GM19351 (cell line): Measurements from ENCODE around the gene TNFRSF13B.
"Not testable (repeated sequence)": the region's sequence is repeated elsewhere in the genome, so short reads cannot be mapped to it uniquely, and the experiment has no call there.

ENCODE experiments used
- ATAC-seq: cut with Tn5 transposase; IDR thresholded peaks from one replicate; pipeline ENCODE4 v1.9.1; 2021; ENCODE audit warnings: mild to moderate bottlenecking, moderate library complexity; ENCODE audit not compliant: unreplicated experiment

The TNFRSF13B gene

GRCh38 chr17:16927641-16928321 lies 44.1 kb downstream of the TNFRSF13B start:
- ATAC-seq: no peak

- ATAC-seq: no peak
These were observed 45.1 kb downstream of the TNFRSF13B start for GRCh38 chr17:16926571-16927451.

GRCh38 chr17:16926061-16926511 lies 45.8 kb downstream of the TNFRSF13B start:
- ATAC-seq: no peak

- no peak for ATAC-seq
These were observed 46.4 kb downstream of the TNFRSF13B start for GRCh38 chr17:16925461-16926060.

- no peak for ATAC-seq
These were observed 47.0 kb downstream of the TNFRSF13B start for GRCh38 chr17:16924696-16925440.

- ATAC-seq: no peak
These were observed 47.8 kb downstream of the TNFRSF13B start for GRCh38 chr17:16923904-16924695.

GRCh38 chr17:16923097-16923903 lies 48.6 kb downstream of the TNFRSF13B start:
- no peak for ATAC-seq

- ATAC-seq: no peak
These were observed 49.4 kb downstream of the TNFRSF13B start for GRCh38 chr17:16922386-16923096.

DNA sequence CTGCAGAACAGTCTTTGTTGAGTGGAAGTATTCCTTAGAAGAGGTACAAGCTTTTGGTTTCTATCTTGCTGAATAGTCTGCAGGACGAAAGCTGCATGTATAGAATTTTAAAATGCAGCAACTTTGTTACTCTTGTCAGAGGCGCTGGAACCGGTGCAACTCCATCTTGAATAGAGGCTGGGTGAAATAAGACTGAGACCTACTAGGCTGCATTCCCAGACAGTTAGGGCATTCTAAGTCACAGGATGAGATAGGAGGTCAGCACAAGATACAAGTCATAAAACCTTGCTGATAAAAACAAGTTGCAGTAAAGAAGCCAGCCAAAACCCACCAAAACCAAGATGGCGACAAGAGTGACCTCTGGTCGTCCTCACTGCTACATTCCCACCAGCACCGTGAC lies 50.5 kb downstream of the TNFRSF13B start:
- not testable (repeated sequence) for ATAC-seq

- ATAC-seq: no peak
These were observed 51.3 kb downstream of the TNFRSF13B start for GRCh38 chr17:16920628-16921020.

- ATAC-seq: no peak
These were observed 52.0 kb downstream of the TNFRSF13B start for GRCh38 chr17:16919663-16920627.

DNA sequence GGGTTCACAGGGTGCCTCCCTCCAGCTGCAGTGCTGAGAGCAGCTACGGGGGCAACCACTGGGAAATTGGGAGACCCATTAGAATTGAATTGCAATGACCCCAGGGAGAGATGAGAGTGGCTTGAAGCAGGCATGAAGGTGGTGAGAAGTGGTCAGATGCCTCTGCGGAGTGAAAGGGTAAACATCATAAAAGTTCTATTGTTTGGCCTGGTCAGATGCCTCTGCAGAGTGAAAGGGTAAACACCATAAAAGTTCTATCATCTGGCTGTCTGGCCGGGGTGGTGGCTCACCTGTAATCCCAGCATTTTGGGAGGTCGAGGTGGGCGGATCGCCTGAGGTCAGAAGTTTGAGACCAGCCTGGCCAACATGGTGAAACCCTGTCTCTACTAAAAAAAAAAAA lies 53.5 kb downstream of the TNFRSF13B start:
- no peak for ATAC-seq

GRCh38 chr17:16917671-16918394 lies 54.1 kb downstream of the TNFRSF13B start:
- ATAC-seq: no peak

DNA sequence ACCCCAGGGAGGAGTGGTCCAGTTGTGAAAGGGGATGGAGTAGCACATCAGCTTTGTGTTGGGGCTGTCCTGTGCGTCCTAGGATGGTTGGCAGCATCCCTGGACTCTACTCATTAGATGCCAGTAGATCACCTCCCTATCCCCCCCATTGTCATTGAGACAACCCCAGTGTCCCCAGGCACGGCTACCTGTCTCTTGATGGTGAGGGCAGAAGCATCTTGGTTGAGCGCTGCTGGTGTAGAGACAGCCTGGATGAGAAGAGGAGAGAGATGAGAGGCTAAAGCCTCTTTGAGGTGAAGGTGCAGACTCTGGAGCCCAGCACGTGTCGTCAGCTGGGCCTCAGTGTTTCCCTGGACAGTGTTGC lies 55.4 kb downstream of the TNFRSF13B start:
- ATAC-seq: no peak

GRCh38 chr17:16915752-16916556 lies 56.0 kb downstream of the TNFRSF13B start:
- no peak for ATAC-seq

DNA sequence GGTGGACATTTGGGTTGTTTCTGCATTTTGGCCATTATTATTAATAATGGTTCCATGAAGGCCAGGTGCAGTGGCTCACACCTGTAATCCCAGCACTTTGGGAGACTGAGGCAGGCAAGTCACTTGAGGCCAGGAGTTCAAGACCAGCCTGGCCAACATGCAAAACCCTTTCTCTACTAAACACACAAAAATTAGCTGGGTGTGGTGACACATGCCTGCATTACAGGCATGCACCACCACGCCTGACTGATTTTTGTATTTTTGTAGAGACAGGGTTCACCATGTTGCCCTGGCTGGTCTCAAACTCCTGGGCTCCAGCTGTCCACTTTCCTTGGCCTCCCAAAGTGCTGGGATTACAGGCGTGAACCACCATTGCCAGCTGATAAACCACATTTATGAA lies 58.5 kb downstream of the TNFRSF13B start:
- no peak for ATAC-seq
